HEK293 (cell line): ENCODE results near the gene CSPG4.
"Not testable (repeated sequence)": the region's sequence is repeated elsewhere in the genome, so short reads cannot be mapped to it uniquely, and the experiment has no call there.

ENCODE experiments used
- BCL11B ChIP-seq: fragments of 450-650 bp; formaldehyde crosslinking; IDR thresholded peaks from 2 replicates; pipeline ENCODE4 v1.5.1; 2016; ENCODE audit warnings: low read depth, missing biosample characterization, missing genetic modification characterization
- GLI4 ChIP-seq: fragments of 450-650 bp; formaldehyde crosslinking; IDR thresholded peaks from 2 replicates; pipeline ENCODE4 v1.5.1; 2016; ENCODE audit warnings: missing biosample characterization, missing genetic modification characterization
- HOXA7 ChIP-seq: sonication (generic); formaldehyde crosslinking; IDR thresholded peaks from 2 replicates; pipeline ENCODE4 v1.8.1; 2022; ENCODE audit warnings: missing genetic modification reagents, borderline replicate concordance
- RBAK ChIP-seq: fragments of 450-650 bp; formaldehyde crosslinking; IDR thresholded peaks from 2 replicates; pipeline ENCODE4 v1.5.1; 2016; ENCODE audit warnings: missing biosample characterization, missing genetic modification characterization
- SALL2 ChIP-seq: fragments of 450-650 bp; formaldehyde crosslinking; IDR thresholded peaks from 2 replicates; pipeline ENCODE4 v1.5.0; 2017; ENCODE audit warnings: missing biosample characterization, mild to moderate bottlenecking, missing genetic modification characterization, borderline replicate concordance
- ZNF184 ChIP-seq: fragments of 450-650 bp; IDR thresholded peaks from 2 replicates; pipeline ENCODE4 v1.5.1; 2018; ENCODE audit warnings: missing biosample characterization, mild to moderate bottlenecking, missing genetic modification characterization
- ZNF292 ChIP-seq: fragments of 450-650 bp; formaldehyde crosslinking; IDR thresholded peaks from 2 replicates; pipeline ENCODE4 v1.5.1; 2016; ENCODE audit warnings: low read depth, missing biosample characterization, missing genetic modification characterization, borderline replicate concordance
- TF ChIP-seq, protein P1 (sequence below): IDR thresholded peaks from 2 replicates; pipeline ENCODE4 v1.6.1; 2011; ENCODE audit warnings: mild to moderate bottlenecking, low read depth, low read length, borderline replicate concordance
- TF ChIP-seq, protein P2 (sequence below): fragments of 450-650 bp; formaldehyde crosslinking; IDR thresholded peaks from 2 replicates; pipeline ENCODE4 v1.5.1; 2016; ENCODE audit warnings: missing biosample characterization, missing genetic modification characterization
- TF ChIP-seq, protein P3 (sequence below): fragments of 450-650 bp; formaldehyde crosslinking; IDR thresholded peaks from 2 replicates; pipeline ENCODE4 v1.5.1; 2016; ENCODE audit warnings: missing biosample characterization, missing genetic modification characterization
- TF ChIP-seq, protein P4 (sequence below): fragments of 450-650 bp; formaldehyde crosslinking; IDR thresholded peaks from 2 replicates; pipeline ENCODE4 v1.5.1; 2016; ENCODE audit warnings: missing biosample characterization, missing genetic modification characterization, borderline replicate concordance
- TF ChIP-seq, protein P5 (sequence below): fragments of 450-650 bp; formaldehyde crosslinking; IDR thresholded peaks from 2 replicates; pipeline ENCODE4 v1.5.1; 2016; ENCODE audit warnings: missing biosample characterization, missing genetic modification characterization

DNA sequence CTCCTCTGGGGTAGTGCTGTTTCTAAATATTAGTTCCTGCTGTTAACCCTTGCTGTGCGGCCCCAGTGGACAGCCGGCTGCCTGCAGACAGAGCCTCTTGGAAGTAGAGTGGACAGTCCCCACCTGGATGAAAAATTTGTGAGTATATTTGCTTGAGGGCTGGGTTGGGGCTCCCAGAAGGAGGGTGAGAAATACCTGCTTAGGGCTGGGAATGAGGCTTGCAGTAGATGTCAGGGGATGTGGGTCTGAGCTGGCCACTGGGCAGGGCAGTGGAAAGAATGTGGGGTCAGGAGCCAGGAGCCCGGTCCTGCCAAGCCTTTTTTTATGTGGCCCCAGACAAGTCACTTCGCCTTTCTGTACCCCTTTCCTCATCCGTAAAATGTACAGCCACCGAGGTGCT is 4.4 kb upstream of the CSPG4 start:
- TF ChIP-seq, protein P1, sequence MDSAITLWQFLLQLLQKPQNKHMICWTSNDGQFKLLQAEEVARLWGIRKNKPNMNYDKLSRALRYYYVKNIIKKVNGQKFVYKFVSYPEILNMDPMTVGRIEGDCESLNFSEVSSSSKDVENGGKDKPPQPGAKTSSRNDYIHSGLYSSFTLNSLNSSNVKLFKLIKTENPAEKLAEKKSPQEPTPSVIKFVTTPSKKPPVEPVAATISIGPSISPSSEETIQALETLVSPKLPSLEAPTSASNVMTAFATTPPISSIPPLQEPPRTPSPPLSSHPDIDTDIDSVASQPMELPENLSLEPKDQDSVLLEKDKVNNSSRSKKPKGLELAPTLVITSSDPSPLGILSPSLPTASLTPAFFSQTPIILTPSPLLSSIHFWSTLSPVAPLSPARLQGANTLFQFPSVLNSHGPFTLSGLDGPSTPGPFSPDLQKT, result not testable (repeated sequence)
- TF ChIP-seq SALL2 (tag by site-specific recombination); RBAK; HOXA7; BCL11B (tag by site-specific recombination); GLI4 (tag by site-specific recombination); ZNF184 (tag by site-specific recombination); ZNF292: not testable (repeated sequence)
- TF ChIP-seq, protein P2, sequence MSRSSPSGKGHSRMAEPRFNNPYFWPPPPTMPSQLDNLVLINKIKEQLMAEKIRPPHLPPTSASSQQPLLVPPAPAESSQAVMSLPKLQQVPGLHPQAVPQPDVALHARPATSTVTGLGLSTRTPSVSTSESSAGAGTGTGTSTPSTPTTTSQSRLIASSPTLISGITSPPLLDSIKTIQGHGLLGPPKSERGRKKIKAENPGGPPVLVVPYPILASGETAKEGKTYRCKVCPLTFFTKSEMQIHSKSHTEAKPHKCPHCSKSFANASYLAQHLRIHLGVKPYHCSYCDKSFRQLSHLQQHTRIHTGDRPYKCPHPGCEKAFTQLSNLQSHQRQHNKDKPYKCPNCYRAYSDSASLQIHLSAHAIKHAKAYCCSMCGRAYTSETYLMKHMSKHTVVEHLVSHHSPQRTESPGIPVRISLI (tag by site-specific recombination), result not testable (repeated sequence)
- TF ChIP-seq, protein P3, sequence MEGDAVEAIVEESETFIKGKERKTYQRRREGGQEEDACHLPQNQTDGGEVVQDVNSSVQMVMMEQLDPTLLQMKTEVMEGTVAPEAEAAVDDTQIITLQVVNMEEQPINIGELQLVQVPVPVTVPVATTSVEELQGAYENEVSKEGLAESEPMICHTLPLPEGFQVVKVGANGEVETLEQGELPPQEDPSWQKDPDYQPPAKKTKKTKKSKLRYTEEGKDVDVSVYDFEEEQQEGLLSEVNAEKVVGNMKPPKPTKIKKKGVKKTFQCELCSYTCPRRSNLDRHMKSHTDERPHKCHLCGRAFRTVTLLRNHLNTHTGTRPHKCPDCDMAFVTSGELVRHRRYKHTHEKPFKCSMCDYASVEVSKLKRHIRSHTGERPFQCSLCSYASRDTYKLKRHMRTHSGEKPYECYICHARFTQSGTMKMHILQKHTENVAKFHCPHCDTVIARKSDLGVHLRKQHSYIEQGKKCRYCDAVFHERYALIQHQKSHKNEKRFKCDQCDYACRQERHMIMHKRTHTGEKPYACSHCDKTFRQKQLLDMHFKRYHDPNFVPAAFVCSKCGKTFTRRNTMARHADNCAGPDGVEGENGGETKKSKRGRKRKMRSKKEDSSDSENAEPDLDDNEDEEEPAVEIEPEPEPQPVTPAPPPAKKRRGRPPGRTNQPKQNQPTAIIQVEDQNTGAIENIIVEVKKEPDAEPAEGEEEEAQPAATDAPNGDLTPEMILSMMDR (tag by site-specific recombination), result not testable (repeated sequence)
- TF ChIP-seq, protein P4, sequence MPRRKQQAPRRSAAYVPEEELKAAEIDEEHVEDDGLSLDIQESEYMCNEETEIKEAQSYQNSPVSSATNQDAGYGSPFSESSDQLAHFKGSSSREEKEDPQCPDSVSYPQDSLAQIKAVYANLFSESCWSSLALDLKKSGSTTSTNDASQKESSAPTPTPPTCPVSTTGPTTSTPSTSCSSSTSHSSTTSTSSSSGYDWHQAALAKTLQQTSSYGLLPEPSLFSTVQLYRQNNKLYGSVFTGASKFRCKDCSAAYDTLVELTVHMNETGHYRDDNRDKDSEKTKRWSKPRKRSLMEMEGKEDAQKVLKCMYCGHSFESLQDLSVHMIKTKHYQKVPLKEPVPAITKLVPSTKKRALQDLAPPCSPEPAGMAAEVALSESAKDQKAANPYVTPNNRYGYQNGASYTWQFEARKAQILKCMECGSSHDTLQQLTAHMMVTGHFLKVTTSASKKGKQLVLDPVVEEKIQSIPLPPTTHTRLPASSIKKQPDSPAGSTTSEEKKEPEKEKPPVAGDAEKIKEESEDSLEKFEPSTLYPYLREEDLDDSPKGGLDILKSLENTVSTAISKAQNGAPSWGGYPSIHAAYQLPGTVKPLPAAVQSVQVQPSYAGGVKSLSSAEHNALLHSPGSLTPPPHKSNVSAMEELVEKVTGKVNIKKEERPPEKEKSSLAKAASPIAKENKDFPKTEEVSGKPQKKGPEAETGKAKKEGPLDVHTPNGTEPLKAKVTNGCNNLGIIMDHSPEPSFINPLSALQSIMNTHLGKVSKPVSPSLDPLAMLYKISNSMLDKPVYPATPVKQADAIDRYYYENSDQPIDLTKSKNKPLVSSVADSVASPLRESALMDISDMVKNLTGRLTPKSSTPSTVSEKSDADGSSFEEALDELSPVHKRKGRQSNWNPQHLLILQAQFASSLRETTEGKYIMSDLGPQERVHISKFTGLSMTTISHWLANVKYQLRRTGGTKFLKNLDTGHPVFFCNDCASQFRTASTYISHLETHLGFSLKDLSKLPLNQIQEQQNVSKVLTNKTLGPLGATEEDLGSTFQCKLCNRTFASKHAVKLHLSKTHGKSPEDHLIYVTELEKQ (tag by site-specific recombination), result not testable (repeated sequence)
- TF ChIP-seq, protein P5, sequence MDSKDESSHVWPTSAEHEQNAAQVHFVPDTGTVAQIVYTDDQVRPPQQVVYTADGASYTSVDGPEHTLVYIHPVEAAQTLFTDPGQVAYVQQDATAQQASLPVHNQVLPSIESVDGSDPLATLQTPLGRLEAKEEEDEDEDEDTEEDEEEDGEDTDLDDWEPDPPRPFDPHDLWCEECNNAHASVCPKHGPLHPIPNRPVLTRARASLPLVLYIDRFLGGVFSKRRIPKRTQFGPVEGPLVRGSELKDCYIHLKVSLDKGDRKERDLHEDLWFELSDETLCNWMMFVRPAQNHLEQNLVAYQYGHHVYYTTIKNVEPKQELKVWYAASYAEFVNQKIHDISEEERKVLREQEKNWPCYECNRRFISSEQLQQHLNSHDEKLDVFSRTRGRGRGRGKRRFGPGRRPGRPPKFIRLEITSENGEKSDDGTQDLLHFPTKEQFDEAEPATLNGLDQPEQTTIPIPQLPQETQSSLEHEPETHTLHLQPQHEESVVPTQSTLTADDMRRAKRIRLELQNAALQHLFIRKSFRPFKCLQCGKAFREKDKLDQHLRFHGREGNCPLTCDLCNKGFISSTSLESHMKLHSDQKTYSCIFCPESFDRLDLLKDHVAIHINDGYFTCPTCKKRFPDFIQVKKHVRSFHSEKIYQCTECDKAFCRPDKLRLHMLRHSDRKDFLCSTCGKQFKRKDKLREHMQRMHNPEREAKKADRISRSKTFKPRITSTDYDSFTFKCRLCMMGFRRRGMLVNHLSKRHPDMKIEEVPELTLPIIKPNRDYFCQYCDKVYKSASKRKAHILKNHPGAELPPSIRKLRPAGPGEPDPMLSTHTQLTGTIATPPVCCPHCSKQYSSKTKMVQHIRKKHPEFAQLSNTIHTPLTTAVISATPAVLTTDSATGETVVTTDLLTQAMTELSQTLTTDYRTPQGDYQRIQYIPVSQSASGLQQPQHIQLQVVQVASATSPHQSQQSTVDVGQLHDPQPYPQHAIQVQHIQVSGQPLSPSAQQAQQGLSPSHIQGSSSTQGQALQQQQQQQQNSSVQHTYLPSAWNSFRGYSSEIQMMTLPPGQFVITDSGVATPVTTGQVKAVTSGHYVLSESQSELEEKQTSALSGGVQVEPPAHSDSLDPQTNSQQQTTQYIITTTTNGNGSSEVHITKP, result not testable (repeated sequence)
